NCI-H524 treated with DMSO at 0.1 percent for 48 hours (cell line): ENCODE data around the gene ZNHIT3.

ENCODE experiments used
- DNase-seq: peaks from one replicate; lab custom pipeline; 2025; lab: John Stamatoyannopoulos, UW

Gene ZNHIT3

DNA sequence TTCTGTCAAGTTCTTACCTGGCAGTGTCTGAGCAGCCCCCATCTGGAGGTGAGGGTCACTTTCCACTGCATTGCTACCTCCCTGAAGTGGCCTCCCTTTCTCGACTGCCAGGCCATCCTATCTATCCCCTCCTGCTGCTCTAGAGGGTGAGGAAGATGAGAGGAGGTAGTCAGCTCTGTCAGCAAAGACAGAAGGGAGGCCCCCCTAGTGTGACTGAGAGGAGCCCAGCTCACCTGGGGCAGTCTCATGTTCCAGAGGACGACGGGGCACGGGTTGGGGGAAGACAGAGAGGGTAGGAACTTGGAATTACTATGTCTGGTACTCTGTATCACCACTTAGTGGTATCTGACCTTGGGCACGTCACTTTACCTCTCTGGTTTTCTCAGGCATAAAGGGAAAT lies 26.2 kb downstream of the ZNHIT3 start:
- DNase-seq: no peak

DNA sequence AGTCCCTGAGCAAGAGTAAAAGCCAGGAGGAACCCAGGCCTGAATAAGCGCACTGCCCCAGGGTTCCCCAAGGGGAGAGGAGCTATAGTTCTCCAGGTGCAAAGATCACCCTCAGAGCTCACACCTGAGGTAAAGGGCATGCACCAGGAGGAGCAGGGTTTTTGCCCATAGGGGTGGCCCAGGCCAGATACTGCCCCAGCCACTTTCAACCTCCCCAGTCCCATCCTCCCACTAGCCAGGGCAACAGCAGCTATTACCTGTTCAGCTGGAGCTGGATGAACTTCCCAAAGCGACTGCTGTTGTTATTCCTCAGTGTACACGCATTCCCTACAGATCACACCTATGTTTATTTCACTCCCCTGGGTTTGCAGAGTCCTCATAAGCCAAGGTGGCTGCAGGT lies 28.4 kb downstream of the ZNHIT3 start:
- no peak for DNase-seq

DNA sequence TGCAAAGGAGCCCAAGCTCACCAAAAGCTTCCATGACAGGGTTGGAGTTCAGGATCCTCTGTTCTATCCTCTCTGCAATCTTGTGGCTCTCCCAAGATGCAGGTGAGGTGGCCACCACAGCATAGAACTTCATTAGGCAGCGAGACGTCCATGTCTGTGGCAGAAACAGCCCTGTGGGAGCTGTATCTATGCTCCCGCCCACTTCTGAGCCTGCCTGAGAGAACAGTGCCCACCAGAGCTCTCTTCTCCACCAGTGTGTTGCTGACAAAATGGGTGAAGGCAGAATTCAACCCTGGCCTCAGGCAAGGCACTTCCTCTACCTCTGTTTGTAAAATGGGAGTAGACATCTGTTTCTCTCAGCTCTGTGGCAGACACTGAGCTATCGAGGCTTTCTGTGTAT lies 29.4 kb downstream of the ZNHIT3 start:
- DNase-seq: no peak

DNA sequence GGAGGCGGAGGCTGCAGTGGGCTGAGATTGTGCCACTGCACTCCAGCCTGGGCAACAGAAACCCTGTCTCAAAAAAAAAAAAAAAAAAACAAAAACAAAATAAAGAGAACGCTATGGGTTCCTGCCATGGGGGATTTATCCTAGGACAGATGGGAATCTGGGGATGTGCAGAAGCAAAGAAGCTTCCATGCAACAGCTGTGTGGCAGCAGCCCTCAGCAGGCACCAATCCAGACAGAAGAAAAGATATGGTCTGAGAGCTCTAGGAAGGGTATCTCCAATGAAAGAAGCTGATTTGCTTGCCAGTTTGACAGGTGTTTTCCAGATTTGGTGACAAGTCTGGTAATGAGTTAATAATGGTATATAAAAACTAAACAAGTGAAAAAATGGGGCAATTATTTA lies 36.6 kb downstream of the ZNHIT3 start:
- no peak for DNase-seq

DNA sequence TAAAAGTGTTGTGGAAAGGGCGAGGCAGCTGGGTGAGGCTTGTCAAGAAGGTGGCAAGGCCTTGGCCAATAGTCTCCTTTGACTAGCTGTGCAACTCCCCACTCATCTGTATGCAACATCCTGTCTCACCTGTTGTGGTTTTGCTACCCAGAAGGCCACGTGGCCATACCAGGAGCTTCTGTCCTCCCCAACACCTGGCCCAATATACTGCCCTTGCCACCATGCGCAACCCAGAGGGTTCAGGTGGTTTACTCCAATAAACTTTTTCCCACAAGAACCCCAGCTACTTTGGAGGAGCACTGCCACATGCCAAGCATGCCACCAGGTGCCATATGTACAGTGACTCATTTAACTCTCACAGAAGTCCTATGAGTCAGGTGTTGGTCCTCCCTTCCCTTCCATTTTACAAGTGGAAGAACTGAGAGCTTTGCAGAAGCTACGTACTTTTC lies 38.0 kb downstream of the ZNHIT3 start:
- DNase-seq: no peak

DNA sequence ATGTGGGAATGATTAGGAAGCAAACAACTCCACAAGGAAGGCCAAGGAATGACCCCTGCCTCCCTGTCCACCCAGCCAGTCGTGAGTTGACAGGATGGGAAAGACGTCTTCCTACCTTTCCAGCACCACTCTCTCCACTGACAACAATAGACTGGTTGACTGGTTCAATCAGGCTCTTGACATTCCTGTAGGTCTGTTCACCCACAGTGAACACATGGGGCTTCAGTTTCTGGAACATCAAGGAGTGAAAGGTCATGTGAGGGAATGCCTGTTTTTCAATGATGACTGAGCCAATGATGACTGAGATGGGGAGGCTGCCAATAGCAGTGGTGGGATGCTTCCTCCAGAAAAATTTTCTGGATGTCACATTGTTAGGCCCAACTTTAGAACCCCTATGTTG lies 38.6 kb downstream of the ZNHIT3 start:
- no peak for DNase-seq

DNA sequence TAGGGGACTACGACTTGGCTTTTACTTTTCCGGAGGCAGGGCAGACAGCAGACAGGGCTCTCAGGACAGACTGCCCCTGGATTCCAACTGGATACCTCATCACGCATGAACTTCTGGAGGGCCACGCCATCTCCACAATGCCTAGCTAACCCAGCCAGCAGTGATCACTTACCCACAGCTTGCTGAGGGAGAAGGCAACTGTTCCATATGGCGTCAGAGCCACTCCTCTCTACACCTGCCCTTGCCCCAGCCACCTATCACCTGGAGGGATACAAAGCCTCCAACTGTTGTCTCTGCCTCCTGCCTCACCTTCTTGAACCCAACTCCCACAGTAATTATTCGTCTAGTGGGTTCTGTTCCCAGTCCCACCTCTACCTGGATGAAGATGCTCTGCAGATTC lies 39.4 kb downstream of the ZNHIT3 start:
- no peak for DNase-seq

GRCh38 chr17:36527621-36528250 lies 41.3 kb downstream of the ZNHIT3 start:
- no peak for DNase-seq

DNA sequence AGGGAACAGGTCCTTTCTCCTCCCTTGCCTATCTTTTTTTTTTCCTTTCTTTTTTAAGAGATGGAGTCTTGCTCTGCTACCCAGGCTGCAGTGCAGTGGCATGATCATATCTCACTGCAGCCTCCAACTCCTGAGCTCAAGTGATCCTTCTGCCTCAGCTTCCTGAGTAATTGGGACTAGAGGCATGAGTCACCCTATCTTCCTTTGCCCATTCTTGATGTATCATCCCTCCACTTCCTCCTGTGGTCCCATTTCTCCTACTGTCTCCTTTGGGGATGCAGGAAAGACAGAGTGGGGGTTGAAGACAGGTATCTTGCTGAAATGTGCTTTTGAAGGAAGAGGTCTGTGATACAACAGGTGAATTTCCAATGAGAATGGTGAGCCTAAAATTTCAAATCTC lies 42.6 kb downstream of the ZNHIT3 start:
- DNase-seq: no peak

DNA sequence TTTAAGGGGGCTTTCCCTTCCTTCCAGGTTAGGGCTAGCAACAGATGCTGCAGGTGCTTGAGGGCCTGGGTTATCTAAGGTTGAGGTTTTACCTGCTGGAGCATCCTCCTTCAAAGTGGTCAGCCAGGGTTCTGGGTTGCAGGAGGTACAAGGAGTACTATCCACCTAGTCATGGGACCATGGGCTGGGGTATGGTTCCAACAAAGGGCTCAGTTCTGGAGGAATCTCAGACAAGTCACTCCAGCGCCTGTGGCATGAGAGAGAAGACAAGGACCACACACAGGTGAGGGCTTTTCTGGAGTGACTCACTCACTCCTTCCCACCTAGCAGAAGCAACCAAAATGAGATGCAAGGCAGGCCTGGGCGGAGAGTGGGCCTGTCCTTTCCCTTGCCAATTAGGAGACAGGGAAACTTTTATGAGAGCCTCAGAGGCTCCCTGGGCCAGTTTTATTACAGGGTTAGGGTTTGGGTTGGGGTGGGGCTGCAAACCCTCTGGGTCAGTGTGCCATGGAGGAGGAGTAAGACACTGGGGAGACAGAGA lies 46.0 kb downstream of the ZNHIT3 start:
- no peak for DNase-seq

DNA sequence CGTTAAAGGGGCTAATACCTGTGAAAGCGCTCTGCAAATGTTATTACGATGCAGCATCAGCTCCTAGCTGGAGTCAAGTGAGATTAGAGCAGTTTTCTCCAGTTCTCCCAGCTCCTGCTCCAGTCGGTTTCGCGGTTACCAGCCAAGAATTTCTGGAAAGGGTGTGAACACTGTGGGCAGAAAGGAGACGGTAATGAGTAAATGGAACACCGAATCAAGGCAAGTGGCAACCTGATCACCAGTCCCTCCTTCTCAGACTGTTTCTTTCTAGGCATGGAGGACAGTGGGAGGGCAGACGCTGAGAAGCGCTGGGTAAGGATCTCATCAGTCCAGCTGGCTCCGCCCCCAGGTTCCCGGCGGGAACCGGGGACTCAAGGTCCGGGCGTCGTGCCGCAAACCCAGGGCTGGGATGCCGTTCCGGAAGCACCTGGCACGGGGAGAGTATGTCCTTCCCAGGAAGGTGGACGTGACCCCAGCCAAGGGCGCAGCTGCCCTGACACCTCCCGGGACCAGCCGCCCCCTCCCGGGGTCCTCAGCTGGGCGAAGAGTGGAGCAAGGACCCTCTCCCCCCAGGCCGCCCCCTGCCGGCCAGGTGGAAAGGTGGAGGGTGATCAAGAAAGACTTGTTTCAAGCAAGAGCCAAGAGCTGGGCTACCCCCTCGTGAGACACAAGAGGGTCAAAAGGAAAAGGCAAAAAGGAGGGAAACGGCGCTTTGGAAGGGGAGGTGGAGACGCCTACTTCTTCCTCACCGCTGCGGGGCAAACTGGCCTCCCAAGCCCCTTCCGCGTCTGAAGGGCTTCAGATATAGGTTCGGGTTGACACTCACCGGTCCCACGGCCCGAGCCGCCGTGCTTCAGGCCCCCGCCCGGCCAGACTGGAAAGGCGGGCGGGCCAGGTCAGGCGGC lies 47.7 kb downstream of the ZNHIT3 start:
- DNase-seq: peak; percentile 23

DNA sequence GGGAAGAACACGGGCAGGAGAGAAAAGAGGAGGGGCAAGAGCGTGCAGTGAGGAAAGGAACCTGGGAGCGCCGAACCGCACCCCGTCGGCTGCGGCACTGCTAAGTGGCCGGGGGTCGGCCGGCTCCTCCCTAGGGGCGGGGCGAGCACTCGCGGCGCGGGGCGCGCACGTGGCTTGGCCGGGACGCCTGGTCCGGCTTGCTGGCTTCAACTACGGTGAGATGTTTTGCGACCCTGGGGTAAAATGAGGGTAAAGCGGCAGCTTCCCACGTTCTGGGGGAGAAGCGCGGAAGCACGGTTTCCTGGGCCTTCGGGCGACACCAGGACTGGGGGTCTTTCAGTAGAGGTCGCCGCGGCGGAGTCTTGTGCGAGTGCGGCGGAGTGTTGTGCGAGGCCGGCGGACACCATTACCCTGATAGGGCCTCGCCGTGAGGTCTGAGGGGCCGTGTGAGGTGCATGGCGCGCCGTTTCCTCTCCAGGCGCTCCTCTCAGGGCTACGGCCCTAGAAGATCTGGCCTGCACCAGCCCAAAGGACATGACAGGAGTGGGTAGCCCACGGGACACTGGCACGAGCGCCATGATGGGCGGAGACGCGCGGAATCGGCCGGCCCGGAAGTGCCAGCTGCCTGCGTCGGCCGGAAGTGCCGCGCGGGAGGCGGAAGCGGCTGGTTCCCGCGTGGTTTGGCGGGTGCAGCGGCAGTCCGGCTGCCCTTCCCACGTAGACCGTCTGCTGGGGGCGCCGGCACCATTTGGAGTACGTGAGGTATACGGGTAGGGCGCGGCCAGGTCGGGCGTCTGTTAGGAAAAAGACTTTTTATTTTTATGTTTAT lies 48.6 kb downstream of the ZNHIT3 start, which contains the start of the genes MYO19 and PIGW:
Gene MYO19, minus strand, starts transcription at position 29 of the 829 bp plus-strand sequence. CDS start 2,330 bp downstream, outside the sequence.
Gene PIGW, plus strand, starts transcription at position 148 of the 829 bp plus-strand sequence. CDS start 2,115 bp downstream, outside the sequence.
- peak; percentile 65 for DNase-seq

GRCh38 chr17:36535669-36536081 lies 49.2 kb downstream of the ZNHIT3 start:
- DNase-seq: no peak

DNA sequence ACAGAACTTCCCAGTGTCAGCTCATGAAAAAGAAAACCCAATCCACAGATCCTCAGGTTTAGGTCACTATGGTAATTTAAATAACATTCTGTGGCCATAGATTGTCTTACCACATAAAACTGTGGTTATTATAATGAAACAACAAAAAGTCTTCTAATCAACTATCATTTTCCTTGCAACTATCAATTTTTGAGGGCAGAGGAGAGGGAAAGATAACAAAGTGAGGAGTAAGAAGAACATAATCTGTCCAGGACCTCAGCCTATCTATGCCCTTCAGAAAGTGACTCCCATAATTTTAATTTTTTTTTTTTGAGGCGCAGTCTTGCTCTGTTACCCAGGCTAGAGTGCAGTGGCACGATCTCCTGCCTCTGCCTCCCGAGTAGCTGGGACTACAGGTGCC lies 54.2 kb downstream of the ZNHIT3 start:
- no peak for DNase-seq

- no peak for DNase-seq
Observed at GRCh38 chr17:36542755-36543154, 56.3 kb downstream of the ZNHIT3 start.

DNA sequence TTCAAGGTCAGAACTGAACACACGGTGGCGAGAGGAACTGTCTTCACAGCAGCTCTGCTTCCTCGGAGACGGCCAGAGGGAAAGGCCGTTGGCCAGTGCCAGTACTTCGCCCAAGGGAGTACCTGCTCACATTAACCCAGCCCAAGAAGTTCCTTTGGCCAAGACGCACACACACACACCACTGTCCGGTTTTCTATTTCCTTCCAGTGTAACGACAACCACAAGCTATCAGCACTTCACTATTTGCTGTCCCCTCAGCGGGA lies 57.5 kb downstream of the ZNHIT3 start:
- no peak for DNase-seq

DNA sequence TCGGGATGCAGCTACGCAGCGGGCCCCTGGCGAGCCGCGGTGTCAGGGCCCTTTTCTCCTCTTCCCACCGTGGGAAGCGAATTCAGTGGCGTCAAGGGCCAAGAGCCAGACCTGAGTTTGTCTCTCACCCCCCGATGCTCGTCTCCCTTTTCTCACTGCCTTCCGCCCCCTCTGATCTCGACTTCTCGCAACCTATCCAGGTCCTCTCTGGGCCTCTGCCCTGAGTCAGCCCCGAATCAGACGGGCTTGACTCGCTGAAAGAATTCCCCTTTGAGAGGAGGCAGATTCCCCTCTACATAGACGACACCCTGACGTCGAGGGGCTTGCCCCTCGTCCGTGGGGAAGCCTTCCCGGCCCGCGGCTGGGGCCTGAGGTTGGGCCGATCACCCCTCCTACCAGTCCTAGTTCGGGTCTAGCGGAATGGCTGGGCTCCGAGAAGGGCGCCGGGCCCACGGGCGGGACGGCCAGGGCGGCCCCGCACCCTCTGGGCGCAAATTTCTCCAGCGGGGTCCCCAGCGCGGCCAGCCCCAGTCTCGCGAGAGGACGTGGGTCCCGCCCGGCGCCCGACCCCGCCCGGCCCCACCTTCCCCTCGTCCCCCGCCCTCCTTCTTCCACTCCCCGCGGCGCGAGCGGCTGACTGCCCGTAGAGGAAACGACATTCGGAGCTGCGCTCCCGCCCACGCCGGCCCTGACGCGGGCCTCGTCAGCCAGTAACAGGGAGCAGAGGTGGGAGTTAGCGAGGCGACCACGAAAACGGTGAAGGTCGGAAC lies 58.0 kb downstream of the ZNHIT3 start, which contains the start of gene GGNBP2:
Gene GGNBP2, plus strand, starts transcription at position 613 of the 770 bp plus-strand sequence. CDS start 806 bp downstream, outside the sequence.
- peak; percentile 26 for DNase-seq

- peak; percentile 26 for DNase-seq
Observed at GRCh38 chr17:36545077-36545464, 58.6 kb downstream of the ZNHIT3 start.
